ENCODE data around the gene JPH4.
A peak's percentile ranks its signal among the peaks of the same experiment; 100 is the strongest.

Gene JPH4

GRCh38 chr14:23565626-23566025, 13.0 kb downstream of the JPH4 start:
- Histone ChIP-seq H2BK5ac (ENCODE audit: low read length) (no peak overlapping the region), H3K4me3 (ENCODE audit: low read length) (no peak overlapping the region), H3K36me3 (ENCODE audit: control insufficient read depth, insufficient read depth, low read length) (peaks cover 4% of the 10 kb centered on the region), H3K27ac (ENCODE audit: low read depth, low read length) (no peak overlapping the region), H3K23ac (ENCODE audit: low read length) (no peak overlapping the region), H2AK5ac (ENCODE audit: low read length) (no peak overlapping the region), H4K5ac (ENCODE audit: low read length) (no peak overlapping the region), H3K79me1 (ENCODE audit: low read length) (peaks cover 8% of the 10 kb centered on the region), H3K18ac (ENCODE audit: low read length) (no peak overlapping the region), H3K27me3 (ENCODE audit: insufficient read depth, low read length, poor library complexity) (no peaks in the 10 kb centered on the region), H3K56ac (ENCODE audit: low read length) (no peak overlapping the region), H2BK120ac (ENCODE audit: low read depth, low read length) (no peak overlapping the region), H2BK15ac (replicated peaks; ENCODE audit: low read depth) (no peak overlapping the region), H3K4ac (ENCODE audit: low read depth, low read length) (no peak overlapping the region), H3K79me2 (ENCODE audit: control insufficient read depth, insufficient read depth, low read length) (no peaks in the 10 kb centered on the region), H3K4me1 (ENCODE audit: control insufficient read depth, low read depth, low read length) (peaks cover 3% of the 10 kb centered on the region), H4K8ac (ENCODE audit: low read depth, low read length) (no peak overlapping the region), H3K4me2 (ENCODE audit: low read length) (no peak overlapping the region), H3K9ac (ENCODE audit: low read length) (no peak overlapping the region)
- no CpG with 5 or more reads among the region's 11 CpGs for WGBS (ENCODE audit: extremely low coverage, insufficient coverage, low lambda C conversion rate)
- DNase-seq, result no peak

- Histone ChIP-seq H3K4me1 (ENCODE audit: control insufficient read depth, low read depth, low read length) (peaks cover 3% of the 10 kb centered on the region), H3K79me1 (ENCODE audit: low read length) (peaks cover 8% of the 10 kb centered on the region), H3K23ac (ENCODE audit: low read length) (no peak overlapping the region), H3K27me3 (ENCODE audit: insufficient read depth, low read length, poor library complexity) (no peaks in the 10 kb centered on the region), H2BK120ac (ENCODE audit: low read depth, low read length) (no peak overlapping the region), H3K36me3 (ENCODE audit: control insufficient read depth, insufficient read depth, low read length) (peaks cover 4% of the 10 kb centered on the region), H3K27ac (ENCODE audit: low read depth, low read length) (no peak overlapping the region), H2BK5ac (ENCODE audit: low read length) (no peak overlapping the region), H3K4me2 (ENCODE audit: low read length) (no peak overlapping the region), H3K56ac (ENCODE audit: low read length) (no peak overlapping the region), H3K4ac (ENCODE audit: low read depth, low read length) (no peak overlapping the region), H4K5ac (ENCODE audit: low read length) (no peak overlapping the region), H2BK15ac (replicated peaks; ENCODE audit: low read depth) (no peak overlapping the region), H3K9ac (ENCODE audit: low read length) (no peak overlapping the region), H4K8ac (ENCODE audit: low read depth, low read length) (no peak overlapping the region), H3K79me2 (ENCODE audit: control insufficient read depth, insufficient read depth, low read length) (no peaks in the 10 kb centered on the region), H3K4me3 (ENCODE audit: low read length) (no peak overlapping the region), H3K18ac (ENCODE audit: low read length) (no peak overlapping the region), H2AK5ac (ENCODE audit: low read length) (no peak overlapping the region)
- DNase-seq, result no peak
- WGBS (ENCODE audit: extremely low coverage, insufficient coverage, low lambda C conversion rate), result no CpG with 5 or more reads among the region's 7 CpGs
Observed at GRCh38 chr14:23564876-23565275, 13.7 kb downstream of the JPH4 start.

- Histone ChIP-seq H2BK15ac (replicated peaks; ENCODE audit: low read depth) (no peak overlapping the region), H3K23ac (ENCODE audit: low read length) (no peak overlapping the region), H3K4me3 (ENCODE audit: low read length) (no peak overlapping the region), H3K18ac (ENCODE audit: low read length) (no peak overlapping the region), H3K4me1 (ENCODE audit: control insufficient read depth, low read depth, low read length) (peaks cover 3% of the 10 kb centered on the region), H3K79me1 (ENCODE audit: low read length) (peaks cover 8% of the 10 kb centered on the region), H4K8ac (ENCODE audit: low read depth, low read length) (no peak overlapping the region), H2BK120ac (ENCODE audit: low read depth, low read length) (no peak overlapping the region), H3K27me3 (ENCODE audit: insufficient read depth, low read length, poor library complexity) (no peaks in the 10 kb centered on the region), H3K79me2 (ENCODE audit: control insufficient read depth, insufficient read depth, low read length) (no peaks in the 10 kb centered on the region), H2AK5ac (ENCODE audit: low read length) (no peak overlapping the region), H3K4me2 (ENCODE audit: low read length) (no peak overlapping the region), H3K27ac (ENCODE audit: low read depth, low read length) (no peak overlapping the region), H4K5ac (ENCODE audit: low read length) (no peak overlapping the region), H3K36me3 (ENCODE audit: control insufficient read depth, insufficient read depth, low read length) (peaks cover 5% of the 10 kb centered on the region), H3K56ac (ENCODE audit: low read length) (no peak overlapping the region), H2BK5ac (ENCODE audit: low read length) (no peak overlapping the region), H3K9ac (ENCODE audit: low read length) (no peak overlapping the region), H3K4ac (ENCODE audit: low read depth, low read length) (no peak overlapping the region)
- DNase-seq, result no peak
- WGBS (ENCODE audit: extremely low coverage, insufficient coverage, low lambda C conversion rate), result no CpG with 5 or more reads among the region's 13 CpGs
Observed at GRCh38 chr14:23564181-23564812, 14.3 kb downstream of the JPH4 start.

DNA sequence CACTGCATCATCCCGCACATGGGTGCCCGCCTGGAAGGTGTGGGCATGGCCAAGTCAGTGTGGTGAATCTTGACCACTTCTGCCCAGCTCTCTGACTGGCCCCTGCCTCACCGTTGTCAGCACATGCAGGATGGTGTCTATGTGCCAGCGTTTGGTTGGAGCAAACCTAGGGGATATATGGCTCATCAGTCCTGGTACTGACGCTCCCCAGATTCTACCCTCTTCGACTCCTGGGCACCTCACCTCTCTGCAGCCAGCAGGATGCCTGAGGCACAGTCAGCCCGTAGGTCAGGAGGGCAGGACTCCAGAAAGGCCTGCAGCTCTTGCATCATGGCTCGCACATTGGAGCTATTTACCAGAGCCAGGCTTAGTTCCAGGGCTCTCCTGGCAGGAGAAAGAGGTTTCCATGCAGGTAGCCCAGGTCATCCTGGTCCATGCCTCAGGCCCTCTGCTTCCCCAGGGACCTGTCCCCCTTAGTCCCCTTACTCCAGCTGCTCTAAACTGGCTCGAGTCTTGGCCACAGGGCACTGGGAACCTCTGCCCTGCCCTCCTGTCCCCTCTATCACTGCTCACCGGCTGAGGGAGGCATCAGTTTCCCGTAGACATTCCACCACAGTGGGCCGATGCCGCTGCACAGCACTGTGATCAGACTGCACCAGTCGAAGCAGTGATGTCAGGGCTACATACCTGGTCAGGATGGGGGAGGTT, 15.0 kb downstream of the JPH4 start:
- Histone ChIP-seq H4K8ac (ENCODE audit: low read depth, low read length) (no peak overlapping the region), H3K27me3 (ENCODE audit: insufficient read depth, low read length, poor library complexity) (no peaks in the 10 kb centered on the region), H3K4me3 (ENCODE audit: low read length) (no peak overlapping the region), H3K4me1 (ENCODE audit: control insufficient read depth, low read depth, low read length) (peaks cover 3% of the 10 kb centered on the region), H3K56ac (ENCODE audit: low read length) (no peak overlapping the region), H3K27ac (ENCODE audit: low read depth, low read length) (no peak overlapping the region), H2AK5ac (ENCODE audit: low read length) (no peak overlapping the region), H4K5ac (ENCODE audit: low read length) (no peak overlapping the region), H3K9ac (ENCODE audit: low read length) (no peak overlapping the region), H3K36me3 (ENCODE audit: control insufficient read depth, insufficient read depth, low read length) (peaks cover 8% of the 10 kb centered on the region), H2BK15ac (replicated peaks; ENCODE audit: low read depth) (no peak overlapping the region), H3K4ac (ENCODE audit: low read depth, low read length) (no peak overlapping the region), H3K18ac (ENCODE audit: low read length) (no peak overlapping the region), H3K79me2 (ENCODE audit: control insufficient read depth, insufficient read depth, low read length) (no peaks in the 10 kb centered on the region), H3K23ac (ENCODE audit: low read length) (no peak overlapping the region), H3K4me2 (ENCODE audit: low read length) (no peak overlapping the region), H2BK120ac (ENCODE audit: low read depth, low read length) (no peak overlapping the region), H2BK5ac (ENCODE audit: low read length) (no peak overlapping the region), H3K79me1 (ENCODE audit: low read length) (peaks cover 8% of the 10 kb centered on the region)
- no peak for DNase-seq
- no CpG with 5 or more reads among the region's 14 CpGs for WGBS (ENCODE audit: extremely low coverage, insufficient coverage, low lambda C conversion rate)

- Histone ChIP-seq H2BK15ac (replicated peaks; ENCODE audit: low read depth) (no peak overlapping the region), H3K27me3 (ENCODE audit: insufficient read depth, low read length, poor library complexity) (no peaks in the 10 kb centered on the region), H3K23ac (ENCODE audit: low read length) (no peak overlapping the region), H3K36me3 (ENCODE audit: control insufficient read depth, insufficient read depth, low read length) (peaks cover 10% of the 10 kb centered on the region), H3K27ac (ENCODE audit: low read depth, low read length) (no peak overlapping the region), H3K4me1 (ENCODE audit: control insufficient read depth, low read depth, low read length) (no peaks in the 10 kb centered on the region), H4K8ac (ENCODE audit: low read depth, low read length) (no peak overlapping the region), H3K56ac (ENCODE audit: low read length) (no peak overlapping the region), H2BK120ac (ENCODE audit: low read depth, low read length) (no peak overlapping the region), H2AK5ac (ENCODE audit: low read length) (no peak overlapping the region), H3K9ac (ENCODE audit: low read length) (no peak overlapping the region), H3K4me3 (ENCODE audit: low read length) (no peak overlapping the region), H4K5ac (ENCODE audit: low read length) (no peak overlapping the region), H3K4me2 (ENCODE audit: low read length) (no peak overlapping the region), H3K4ac (ENCODE audit: low read depth, low read length) (no peak overlapping the region), H3K79me2 (ENCODE audit: control insufficient read depth, insufficient read depth, low read length) (no peaks in the 10 kb centered on the region), H3K18ac (ENCODE audit: low read length) (no peak overlapping the region), H2BK5ac (ENCODE audit: low read length) (no peak overlapping the region), H3K79me1 (ENCODE audit: low read length) (peaks cover 8% of the 10 kb centered on the region)
- no CpG with 5 or more reads among the region's 2 CpGs for WGBS (ENCODE audit: extremely low coverage, insufficient coverage, low lambda C conversion rate)
- DNase-seq, result peak; percentile 81
Observed at GRCh38 chr14:23562822-23563472, 15.6 kb downstream of the JPH4 start.

All from mesendoderm (in vitro differentiated cells).